CD4-positive, alpha-beta T cell treated with Interferon alpha-2 for 1 hour (primary cell): ENCODE measurements around the gene ARHGAP26.
"Not testable (repeated sequence)": the region's sequence is repeated elsewhere in the genome, so short reads cannot be mapped to it uniquely, and the experiment has no call there.

Experiments used
- DNase-seq, 2 donors: peaks; one replicate each; pipeline ENCODE4 v3.0.0-alpha.2; 2020 to 2022

ARHGAP26 gene

DNA sequence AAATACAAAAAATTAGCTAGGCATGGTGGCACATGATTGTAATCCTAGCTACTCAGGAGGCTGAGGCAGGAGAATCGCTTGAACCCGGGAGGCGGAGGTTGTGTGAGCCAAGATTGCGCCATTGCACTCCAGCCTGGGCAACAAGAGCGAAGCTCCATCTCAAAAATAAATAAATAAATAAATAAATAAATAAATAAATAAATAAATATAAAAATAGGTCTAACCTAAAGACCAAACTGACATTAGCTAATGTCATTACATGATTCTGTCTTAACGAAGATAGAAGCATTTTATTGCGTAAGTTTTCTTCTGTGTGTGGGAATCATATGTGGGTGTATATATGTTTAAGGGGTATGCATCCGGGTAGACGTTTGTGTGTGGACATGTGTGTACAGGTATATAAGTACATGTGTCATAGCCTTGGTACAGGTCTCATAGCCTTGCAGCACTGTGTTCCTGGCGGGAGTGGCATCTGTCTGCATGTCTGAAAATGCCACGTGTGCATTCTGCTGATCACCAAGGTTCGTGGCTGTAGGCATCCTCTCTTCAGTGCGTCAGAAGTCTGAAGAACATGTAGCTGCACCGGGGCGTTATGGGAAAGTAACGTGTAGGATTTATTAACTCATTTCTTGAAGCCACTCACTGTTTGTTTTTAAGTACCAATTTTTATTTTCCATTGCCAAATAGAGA, 335.2 kb downstream of the ARHGAP26 start:
- no peak for DNase-seq

DNA sequence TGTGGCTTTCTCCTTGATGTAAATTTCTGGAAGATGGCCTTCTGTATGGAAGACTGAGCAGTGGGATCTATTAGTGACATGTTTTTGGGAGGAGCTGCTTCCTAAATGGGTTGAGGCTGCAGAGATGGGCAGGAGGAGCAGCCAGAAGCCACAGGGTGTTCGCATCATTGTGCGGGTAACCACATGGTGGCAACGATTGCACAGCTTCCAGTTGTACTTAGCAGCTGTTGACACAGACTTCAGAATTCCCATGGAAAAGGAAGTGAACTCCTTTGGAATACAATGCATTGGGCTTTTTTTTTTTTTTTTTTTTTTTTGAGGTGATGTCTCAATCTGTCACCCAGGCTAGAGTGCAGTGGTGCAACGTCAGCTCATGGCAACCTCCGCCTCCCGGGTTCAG, 336.0 kb downstream of the ARHGAP26 start:
- DNase-seq, result no peak

DNA sequence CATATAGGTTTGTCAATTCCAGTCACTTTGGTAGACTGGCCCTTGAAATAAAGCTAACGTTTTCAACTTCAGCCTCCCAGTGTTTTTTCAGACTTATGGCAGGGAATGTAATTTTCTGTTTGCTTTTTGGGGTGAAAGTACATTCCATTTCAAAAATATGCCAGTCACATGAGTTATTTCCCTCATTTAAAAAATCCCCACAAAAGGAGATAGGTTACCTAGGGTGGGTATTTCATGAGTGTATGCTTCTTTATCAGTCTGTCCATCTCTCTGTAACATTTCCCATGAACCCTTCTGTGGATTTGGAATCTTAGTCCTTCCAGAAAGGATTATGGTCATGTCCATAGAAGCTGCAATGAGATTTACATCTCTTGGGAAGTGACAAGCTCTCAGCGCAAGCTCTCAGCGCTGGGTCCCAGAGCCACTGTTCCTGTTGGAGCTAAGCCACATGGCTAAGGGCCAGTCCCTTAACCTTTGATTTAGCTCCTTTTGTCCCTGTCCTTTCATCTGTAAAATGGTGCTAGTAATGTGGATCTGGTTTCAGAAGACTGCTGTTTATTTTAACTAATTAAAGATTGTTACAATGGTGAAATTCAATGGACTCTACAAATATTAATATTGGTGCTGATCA, 338.4 kb downstream of the ARHGAP26 start:
- DNase-seq, result no peak

- no peak for DNase-seq
Measured at GRCh38 chr5:143110591-143110990, 340.4 kb downstream of the ARHGAP26 start.

DNA sequence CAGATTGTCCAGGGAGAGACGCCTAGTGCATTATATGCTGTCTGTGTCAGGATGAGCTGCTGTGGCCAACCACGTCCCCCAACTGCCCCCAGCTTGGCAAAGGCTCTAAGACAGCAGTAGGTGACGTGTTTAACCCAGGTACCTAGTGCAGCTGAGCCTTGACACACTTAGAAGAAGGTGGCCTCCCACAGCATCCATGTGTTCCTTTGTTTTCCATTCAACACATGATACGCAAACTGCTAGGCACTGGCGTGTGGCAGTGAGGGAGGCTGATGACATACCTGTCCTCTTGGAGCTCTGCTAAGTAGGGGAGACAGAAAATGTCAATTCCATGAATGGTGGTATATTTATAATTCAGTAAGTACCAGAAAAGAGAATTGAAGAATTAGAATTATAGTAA, 341.6 kb downstream of the ARHGAP26 start:
- DNase-seq, result no peak

- no peak for DNase-seq
Measured at GRCh38 chr5:143113461-143113860, 343.3 kb downstream of the ARHGAP26 start.

DNA sequence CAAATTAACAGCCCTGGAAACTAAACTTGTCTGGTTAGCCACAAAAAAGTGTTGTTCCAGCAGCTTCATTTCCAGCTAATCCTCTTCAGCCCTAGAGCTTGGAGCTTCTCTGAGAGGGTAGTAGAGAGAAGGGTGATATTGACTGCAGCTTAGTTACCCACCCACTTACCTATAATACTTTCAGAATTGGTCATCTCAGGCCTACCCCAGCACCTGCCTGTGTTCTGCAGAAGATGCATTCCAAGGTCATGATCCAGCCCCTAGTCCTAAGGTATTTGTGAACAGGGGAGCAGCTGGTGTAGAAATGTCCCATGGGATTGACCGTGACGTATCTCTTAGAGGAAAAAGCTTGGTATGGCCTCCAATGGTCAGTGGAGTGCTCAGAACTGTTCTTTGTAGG, 344.3 kb downstream of the ARHGAP26 start:
- no peak for DNase-seq

DNA sequence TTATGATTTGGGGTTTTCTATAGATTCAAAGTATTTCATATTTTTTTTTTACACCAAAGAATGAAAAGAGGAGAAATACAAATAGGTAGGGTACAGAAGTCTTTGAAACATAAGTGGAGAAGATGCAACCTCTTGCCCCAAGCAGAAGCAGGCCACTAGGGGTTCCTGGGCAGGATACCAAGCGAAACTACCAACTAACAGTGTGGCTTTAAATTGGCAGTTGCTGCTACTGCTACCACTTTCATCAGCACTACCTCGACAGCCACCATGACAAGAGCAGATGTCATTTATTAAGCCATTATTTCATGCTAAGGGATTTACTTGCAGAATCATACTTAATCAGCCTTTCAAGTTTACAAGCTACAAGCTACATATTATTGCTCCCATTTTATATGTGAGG, 345.2 kb downstream of the ARHGAP26 start:
- DNase-seq, result no peak

GRCh38 chr5:143116814-143117213, 346.6 kb downstream of the ARHGAP26 start:
- no peak for DNase-seq

- DNase-seq, result no peak
Measured at GRCh38 chr5:143117821-143118220, 347.6 kb downstream of the ARHGAP26 start.

- DNase-seq, result peak; percentile 13 to 30
Measured at GRCh38 chr5:143118222-143118621, 348.0 kb downstream of the ARHGAP26 start.

DNA sequence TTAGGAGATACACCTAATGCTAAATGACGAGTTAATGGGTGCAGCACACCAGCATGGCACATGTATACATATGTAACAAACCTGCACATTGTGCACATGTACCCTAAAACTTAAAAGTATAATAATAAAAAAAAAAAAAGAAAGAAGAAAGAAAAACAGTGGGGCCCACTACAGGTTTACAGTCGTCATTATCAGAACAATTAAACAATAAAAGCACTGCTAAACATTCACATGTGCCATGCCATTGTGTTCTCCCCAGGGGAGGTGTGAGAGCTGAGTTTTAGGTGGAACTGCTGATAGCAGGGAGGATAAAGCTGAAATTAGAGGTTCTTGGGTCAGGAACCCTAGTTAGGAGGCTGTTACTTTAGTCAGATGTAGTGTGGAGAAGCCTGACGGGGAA, 348.6 kb downstream of the ARHGAP26 start:
- not testable (repeated sequence) for DNase-seq

DNA sequence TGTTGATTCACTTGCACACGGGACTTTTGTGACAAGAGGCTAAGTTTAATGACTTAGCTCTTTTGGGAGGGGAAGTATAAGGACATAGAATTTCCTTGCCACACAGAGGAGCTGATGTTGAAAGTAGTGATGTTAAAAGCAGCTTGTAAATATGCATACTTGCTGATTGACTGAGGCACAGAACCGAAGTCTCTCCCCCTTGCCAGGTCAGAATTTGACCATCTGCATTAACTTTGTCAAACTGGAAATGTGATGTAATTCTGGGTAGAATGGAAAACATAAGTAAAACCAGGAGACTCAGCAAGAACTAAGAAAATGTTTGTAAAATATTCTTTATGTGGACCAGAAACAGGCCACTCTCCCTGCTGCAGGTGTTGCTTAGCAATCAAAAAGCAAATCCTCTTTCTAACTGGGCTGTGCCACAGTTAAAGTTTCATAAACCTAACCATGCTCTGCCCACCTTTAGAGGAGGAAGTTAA, 349.2 kb downstream of the ARHGAP26 start:
- no peak for DNase-seq

DNA sequence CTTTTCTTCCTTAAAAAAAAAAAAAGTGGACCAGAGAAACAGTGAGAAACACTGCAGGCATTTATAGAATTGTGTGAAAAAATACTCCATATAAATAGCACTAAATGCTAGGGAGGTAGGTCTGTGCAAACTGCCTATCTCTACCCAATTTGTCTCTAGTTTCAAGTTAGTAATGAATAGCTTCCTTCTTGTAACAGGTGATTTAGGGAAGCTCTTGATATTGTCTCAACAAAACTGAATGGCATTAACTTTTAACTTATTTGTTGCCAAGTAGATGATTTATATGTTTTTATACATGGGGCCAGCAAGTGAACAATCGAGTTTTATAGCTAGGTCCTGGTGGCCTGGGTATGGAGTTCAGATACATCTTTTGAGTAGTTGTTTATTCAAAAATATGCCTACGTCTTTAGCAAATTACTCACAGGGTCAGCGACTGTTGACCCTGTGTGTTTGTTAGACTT, 349.7 kb downstream of the ARHGAP26 start:
- no peak for DNase-seq

DNA sequence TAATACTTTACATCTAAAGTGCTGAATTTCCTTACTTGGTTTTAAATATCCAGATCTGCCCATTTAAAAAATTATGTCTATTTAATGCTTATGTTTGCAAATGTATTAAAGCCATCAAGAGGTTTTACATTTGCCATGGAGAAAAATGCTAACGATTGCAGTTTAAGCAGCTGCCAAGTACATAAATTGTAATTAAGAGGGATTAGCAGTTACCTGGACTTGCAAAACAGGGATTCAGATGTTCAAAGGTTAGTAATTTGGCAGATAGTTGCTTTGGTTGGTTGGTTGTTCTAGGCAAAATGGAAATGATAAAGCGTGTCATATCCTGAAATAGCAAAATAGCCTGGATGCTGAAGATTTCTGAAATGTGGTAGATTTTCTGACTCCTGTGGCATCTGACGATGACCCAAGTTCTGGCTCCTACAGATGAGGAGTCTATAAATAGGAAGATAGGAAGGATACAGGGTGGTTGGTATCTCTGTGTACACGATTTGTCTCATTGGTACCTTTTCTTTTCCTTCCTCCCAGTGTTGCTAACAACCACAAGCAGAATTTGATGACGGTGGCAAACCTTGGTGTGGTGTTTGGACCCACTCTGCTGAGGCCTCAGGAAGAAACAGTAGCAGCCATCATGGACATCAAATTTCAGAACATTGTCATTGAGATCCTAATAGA, 350.4 kb downstream of the ARHGAP26 start:
- no peak for DNase-seq

- peak in 1 of 2 donors; percentile 17 for DNase-seq
Measured at GRCh38 chr5:143121135-143121475, 350.9 kb downstream of the ARHGAP26 start.

GRCh38 chr5:143124593-143124992, 354.4 kb downstream of the ARHGAP26 start:
- no peak for DNase-seq

DNA sequence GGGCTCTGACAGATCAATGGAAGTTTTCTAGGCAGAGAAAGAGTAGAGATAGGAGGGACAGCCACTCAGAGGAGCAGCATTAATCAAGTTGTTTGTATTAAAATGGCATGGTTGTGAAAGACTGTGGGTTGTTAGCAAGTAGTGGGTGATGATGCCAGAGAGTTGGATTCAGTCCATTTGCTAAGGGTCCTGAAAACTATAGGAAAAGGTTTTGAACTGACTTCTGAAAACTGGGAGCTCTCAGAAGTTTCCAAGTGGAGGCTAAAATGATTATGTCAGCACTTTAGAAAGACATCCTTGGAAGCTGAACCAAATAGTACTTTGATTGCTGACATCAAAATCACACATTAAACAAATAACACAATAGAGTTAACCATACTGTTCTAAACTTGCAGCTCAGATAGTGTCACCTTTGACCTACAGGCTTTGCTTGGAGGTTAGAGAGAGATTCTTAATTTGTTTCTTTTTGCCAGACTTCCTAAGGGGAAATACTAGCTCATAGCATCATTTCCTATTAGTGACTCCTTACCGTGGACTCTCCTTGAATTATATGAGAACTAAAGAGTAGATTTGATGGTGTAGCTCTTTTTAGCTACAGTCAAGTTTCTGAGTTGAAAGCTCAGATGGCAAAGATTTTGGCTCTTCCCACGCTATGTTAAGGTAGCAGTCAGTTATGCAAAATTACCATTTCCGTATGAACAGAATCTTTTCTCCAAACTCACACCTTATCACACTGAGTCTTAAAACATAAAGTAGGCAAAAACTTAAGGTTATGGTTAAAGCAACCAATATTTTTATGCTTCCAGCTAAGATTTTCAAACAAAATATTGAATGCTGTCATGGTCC, 356.2 kb downstream of the ARHGAP26 start:
- no peak for DNase-seq

DNA sequence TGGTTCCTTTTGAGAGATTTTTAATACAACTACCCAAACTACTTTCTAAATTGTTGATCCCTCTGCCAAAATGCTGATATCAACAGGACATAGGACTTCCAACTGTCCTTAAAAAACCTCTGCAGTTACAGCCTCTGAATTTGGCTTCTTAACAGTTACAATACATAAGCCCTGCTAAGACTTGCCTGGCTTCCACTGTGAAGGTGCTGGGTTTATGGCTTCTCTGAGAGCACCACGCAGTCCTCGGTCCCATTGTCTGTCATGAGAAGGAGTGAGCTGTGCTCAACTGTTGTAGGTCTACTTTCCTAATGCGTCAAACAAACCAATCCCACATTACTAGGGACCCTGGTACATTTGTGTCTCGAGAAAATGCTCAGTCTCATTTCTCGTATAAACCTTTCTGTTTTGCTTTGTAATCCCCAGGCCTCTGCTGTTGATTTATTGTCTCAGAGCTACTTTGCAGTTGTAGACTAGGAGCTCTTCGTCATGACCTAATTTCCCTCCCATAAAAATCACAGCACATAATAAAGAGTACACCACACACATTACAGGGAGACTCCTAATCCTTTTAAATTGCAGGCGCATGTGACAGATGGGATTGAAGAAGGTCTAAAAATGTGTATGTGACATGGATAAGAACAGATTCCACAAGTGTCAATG, 358.4 kb downstream of the ARHGAP26 start:
- DNase-seq, result no peak

- no peak for DNase-seq
Measured at GRCh38 chr5:143129203-143129602, 359.0 kb downstream of the ARHGAP26 start.

GRCh38 chr5:143129910-143130612, 359.9 kb downstream of the ARHGAP26 start:
- DNase-seq, result no peak
